ENCODE measurements around the gene JUND. TPM values are rescaled to one million over a fixed set of nuclear protein-coding genes. Genes with fewer than 3 reads are reported as not detected.
A peak's percentile ranks its signal among the peaks of the same experiment; 100 is the strongest.

The JUND gene
- polyA plus RNA-seq, 1 donor (not counting 4 experiments of a cell fraction or from before 2014, with no cell fraction given), result 17.2 TPM

- Histone ChIP-seq H3K9me3 (ENCODE audit: control insufficient read depth, low read depth, low read length) (no peaks in the 10 kb centered on the region), H3K4me3 (ENCODE audit: control insufficient read depth in 2 of 3, extremely low read depth in 1 of 3, insufficient read depth in 2 of 3, low read depth in 1 of 3, low read length in 3 of 3) (no peak within 1 kb of the TSS), H3K79me2 (ENCODE audit: control insufficient read depth, insufficient read depth, low read length) (peaks cover 14% of the 10 kb centered on the region), H3K4me2 (ENCODE audit: control insufficient read depth, extremely low read depth, insufficient read depth, low read depth, low read length) (peak within 1 kb of the TSS; percentile 30), H3K27me3 (ENCODE audit: control insufficient read depth, extremely low read depth, insufficient read depth, low read length) (no peaks in the 10 kb centered on the region), H2AFZ (ENCODE audit: control insufficient read depth, low read length) (no peak within 1 kb of the TSS), H3K9ac (ENCODE audit: control insufficient read depth, extremely low read depth, insufficient read depth, low read length) (peak within 1 kb of the TSS; percentile 31), H3K36me3 (ENCODE audit: control insufficient read depth in 2 of 2, extremely low read depth in 1 of 2, insufficient read depth in 2 of 2, low read length in 2 of 2) (peaks cover 1 to 8% of the 10 kb centered on the region in 2 experiments), H3K27ac (ENCODE audit: control insufficient read depth, insufficient read depth, low read length) (no peak within 1 kb of the TSS), H4K20me1 (ENCODE audit: control insufficient read depth, extremely low read depth, insufficient read depth, low read length) (peaks cover 8% of the 10 kb centered on the region), H3K4me1 (ENCODE audit: control insufficient read depth, extremely low read depth, insufficient read depth, low read length) (peaks cover 26% of the 10 kb centered on the region), H3K9me1 (ENCODE audit: control insufficient read depth, extremely low read depth, insufficient read depth, low read length) (no peaks in the 10 kb centered on the region)
- FAIRE-seq, result no peak
- no peak for DNase-seq (ENCODE audit: low read depth, low spot score)
- TF ChIP-seq CTCF (optimal IDR thresholded peaks at IDR 0.05 in 1 of 3, IDR thresholded peaks at IDR 0.05 in 1 of 3, conservative IDR thresholded peaks at IDR 0.05 in 1 of 3; ENCODE audit: extremely low read depth in 1 of 3, insufficient read depth in 2 of 3, low read length in 3 of 3), result no peak
- TF ChIP-seq EZH2 (IDR thresholded peaks at IDR 0.05; ENCODE audit: low read length), result no peak
- dilution Hi-C loops (cut with MboI; ENCODE audit: extremely low pct_ligation_motif_present, low sequenced_read_pairs), result no loop called here
These were observed 7.1 kb downstream of the JUND start, which contains the start of gene IQCN for GRCh38 chr19:18274219-18274780. Gene IQCN (minus strand): TSS chr19:18274452. CDS start chr19:18269478, 4,974 bp downstream.

- dilution Hi-C loops (cut with MboI; ENCODE audit: extremely low pct_ligation_motif_present, low sequenced_read_pairs), result no loop called here
- no peak for DNase-seq (ENCODE audit: low read depth, low spot score)
- Histone ChIP-seq H3K36me3 (ENCODE audit: control insufficient read depth in 2 of 2, extremely low read depth in 1 of 2, insufficient read depth in 2 of 2, low read length in 2 of 2) (peaks cover under 1 to 2% of the 10 kb centered on the region in 2 experiments), H3K79me2 (ENCODE audit: control insufficient read depth, insufficient read depth, low read length) (peaks cover 8% of the 10 kb centered on the region), H3K27me3 (ENCODE audit: control insufficient read depth, extremely low read depth, insufficient read depth, low read length) (no peaks in the 10 kb centered on the region), H3K9me3 (ENCODE audit: control insufficient read depth, low read depth, low read length) (no peaks in the 10 kb centered on the region), H3K9me1 (ENCODE audit: control insufficient read depth, extremely low read depth, insufficient read depth, low read length) (no peaks in the 10 kb centered on the region), H3K27ac (ENCODE audit: control insufficient read depth, insufficient read depth, low read length) (no peak overlapping the region), H2AFZ (ENCODE audit: control insufficient read depth, low read length) (no peak overlapping the region), H3K4me2 (ENCODE audit: control insufficient read depth, extremely low read depth, insufficient read depth, low read depth, low read length) (no peak overlapping the region), H3K4me3 (ENCODE audit: control insufficient read depth in 2 of 3, extremely low read depth in 1 of 3, insufficient read depth in 2 of 3, low read depth in 1 of 3, low read length in 3 of 3) (no peak overlapping the region), H4K20me1 (ENCODE audit: control insufficient read depth, extremely low read depth, insufficient read depth, low read length) (peaks cover 2% of the 10 kb centered on the region), H3K9ac (ENCODE audit: control insufficient read depth, extremely low read depth, insufficient read depth, low read length) (no peak overlapping the region), H3K4me1 (ENCODE audit: control insufficient read depth, extremely low read depth, insufficient read depth, low read length) (peaks cover 20% of the 10 kb centered on the region)
- FAIRE-seq, result no peak
- TF ChIP-seq EZH2 (IDR thresholded peaks at IDR 0.05; ENCODE audit: low read length), result no peak
- no peak for TF ChIP-seq CTCF (optimal IDR thresholded peaks at IDR 0.05 in 1 of 3, IDR thresholded peaks at IDR 0.05 in 1 of 3, conservative IDR thresholded peaks at IDR 0.05 in 1 of 3; ENCODE audit: extremely low read depth in 1 of 3, insufficient read depth in 2 of 3, low read length in 3 of 3)
These were observed 7.7 kb downstream of the JUND start for GRCh38 chr19:18273561-18274218.
